ENCODE data around the gene RNF215.

Gene RNF215

GRCh38 chr22:30432096-30432495, 44.9 kb upstream of the RNF215 start:
- H3K4me3 ChIP-seq (ENCODE audit: low read depth, low read length), result no peak overlapping the region
- TF ChIP-seq, protein P1, sequence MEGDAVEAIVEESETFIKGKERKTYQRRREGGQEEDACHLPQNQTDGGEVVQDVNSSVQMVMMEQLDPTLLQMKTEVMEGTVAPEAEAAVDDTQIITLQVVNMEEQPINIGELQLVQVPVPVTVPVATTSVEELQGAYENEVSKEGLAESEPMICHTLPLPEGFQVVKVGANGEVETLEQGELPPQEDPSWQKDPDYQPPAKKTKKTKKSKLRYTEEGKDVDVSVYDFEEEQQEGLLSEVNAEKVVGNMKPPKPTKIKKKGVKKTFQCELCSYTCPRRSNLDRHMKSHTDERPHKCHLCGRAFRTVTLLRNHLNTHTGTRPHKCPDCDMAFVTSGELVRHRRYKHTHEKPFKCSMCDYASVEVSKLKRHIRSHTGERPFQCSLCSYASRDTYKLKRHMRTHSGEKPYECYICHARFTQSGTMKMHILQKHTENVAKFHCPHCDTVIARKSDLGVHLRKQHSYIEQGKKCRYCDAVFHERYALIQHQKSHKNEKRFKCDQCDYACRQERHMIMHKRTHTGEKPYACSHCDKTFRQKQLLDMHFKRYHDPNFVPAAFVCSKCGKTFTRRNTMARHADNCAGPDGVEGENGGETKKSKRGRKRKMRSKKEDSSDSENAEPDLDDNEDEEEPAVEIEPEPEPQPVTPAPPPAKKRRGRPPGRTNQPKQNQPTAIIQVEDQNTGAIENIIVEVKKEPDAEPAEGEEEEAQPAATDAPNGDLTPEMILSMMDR (IDR thresholded peaks at IDR 0.05; ENCODE audit: low read depth, low read length), result no peak

DNA sequence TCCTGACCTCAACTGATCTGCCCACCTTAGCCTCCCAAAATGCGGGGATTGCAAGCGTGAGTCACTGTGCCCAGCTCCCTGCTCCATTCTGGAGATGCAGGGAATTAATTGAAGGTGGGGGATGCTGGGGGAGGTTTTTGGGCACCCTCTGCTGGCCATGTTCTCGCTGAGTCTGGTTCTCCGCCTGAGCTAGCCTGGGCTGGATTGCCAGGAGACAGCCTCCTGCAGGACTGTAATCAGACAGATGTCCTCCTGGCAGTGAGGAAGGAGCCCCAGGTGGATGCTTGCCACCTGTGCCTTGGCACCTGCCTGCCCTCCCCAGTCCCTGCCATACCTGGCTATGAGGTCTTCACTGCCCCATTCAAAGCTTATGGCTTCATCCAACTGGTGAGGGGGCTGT, 43.7 kb upstream of the RNF215 start:
- no peak overlapping the region for H3K4me3 ChIP-seq (ENCODE audit: low read depth, low read length)
- TF ChIP-seq, protein P1 (IDR thresholded peaks at IDR 0.05; ENCODE audit: low read depth, low read length), result no peak

DNA sequence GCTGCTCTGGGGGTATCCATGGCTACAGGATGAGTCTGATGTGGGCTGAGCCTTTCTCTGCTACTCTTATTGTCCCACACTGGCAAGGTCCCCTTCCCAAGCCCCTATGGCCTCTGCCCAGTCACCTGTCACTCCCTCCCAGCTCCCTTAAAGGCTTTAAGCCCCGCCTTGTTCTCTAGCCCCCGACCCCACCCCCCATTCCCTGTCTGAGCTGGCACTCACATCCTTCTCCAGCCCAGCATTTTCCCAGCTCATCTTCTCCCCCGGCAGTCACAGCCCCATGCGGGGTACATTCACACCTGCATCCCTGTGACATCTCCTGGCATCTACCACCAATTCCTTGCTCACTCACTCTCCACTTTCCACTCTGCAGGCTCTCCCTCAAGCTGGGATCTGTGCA, 42.7 kb upstream of the RNF215 start:
- no peak overlapping the region for H3K4me3 ChIP-seq (ENCODE audit: low read depth, low read length)
- TF ChIP-seq, protein P1 (IDR thresholded peaks at IDR 0.05; ENCODE audit: low read depth, low read length), result no peak

DNA sequence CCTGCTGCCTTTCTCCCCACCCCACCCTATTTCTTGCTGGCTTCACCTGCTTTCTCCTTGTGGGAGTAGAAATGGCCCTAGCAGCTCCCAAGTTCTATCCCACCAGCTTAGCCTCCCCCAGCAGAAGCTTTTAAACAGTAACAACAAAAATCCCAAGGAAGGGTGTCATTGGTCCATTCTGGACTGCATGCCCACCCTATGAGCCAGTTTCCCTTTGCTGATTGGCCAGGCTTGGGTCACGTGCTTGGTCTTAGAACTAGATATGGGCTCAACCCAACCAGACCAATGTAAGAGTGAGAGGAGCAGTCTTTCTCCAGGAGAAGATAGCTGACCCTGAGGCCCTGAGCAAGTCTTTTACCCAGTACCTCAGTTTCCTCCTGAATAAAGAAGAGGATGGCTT, 40.7 kb upstream of the RNF215 start:
- TF ChIP-seq, protein P1 (IDR thresholded peaks at IDR 0.05; ENCODE audit: low read depth, low read length), result no peak

GRCh38 chr22:30426388-30427353, 39.5 kb upstream of the RNF215 start:
- TF ChIP-seq, protein P1 (IDR thresholded peaks at IDR 0.05; ENCODE audit: low read depth, low read length), result peak; percentile 57

More for the DNA sequence above, 40.7 kb upstream of the RNF215 start:
- no peak overlapping the region for H3K4me3 ChIP-seq (ENCODE audit: low read depth, low read length)

DNA sequence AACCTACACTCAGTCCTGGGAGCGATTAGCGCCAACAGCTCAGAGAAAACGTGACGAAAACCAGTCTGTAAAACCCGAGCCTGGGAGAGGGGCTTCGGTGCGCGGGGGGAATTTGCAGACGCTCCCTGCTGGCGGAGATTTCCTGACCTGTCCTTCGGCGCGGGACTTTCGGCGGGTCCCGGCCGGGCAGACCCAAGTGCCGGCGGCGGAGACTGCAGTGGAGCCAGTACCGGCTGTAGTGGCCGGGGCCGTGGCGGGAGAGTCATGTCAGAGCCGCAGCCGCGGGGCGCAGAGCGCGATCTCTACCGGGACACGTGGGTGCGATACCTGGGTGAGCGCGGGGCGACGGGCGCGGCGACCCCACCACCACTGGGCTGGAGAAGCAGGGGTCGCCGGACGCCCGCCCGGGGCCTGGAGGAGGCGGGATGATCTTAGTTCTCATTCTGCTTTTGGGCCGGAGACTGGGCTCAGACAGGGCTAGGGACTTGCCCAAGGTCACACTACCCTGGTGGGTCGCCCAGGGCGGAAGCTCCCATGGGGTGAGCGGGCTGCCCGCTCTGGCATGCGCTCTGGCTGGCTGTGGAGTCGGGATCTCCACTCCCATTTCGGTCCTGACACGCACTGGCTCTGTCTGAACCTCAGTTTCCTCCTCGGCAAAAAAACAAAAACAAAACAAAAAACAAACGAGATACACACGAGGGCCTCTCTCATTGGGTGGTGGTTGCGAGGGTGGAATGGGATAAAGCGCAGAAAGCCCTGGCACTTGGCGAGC, 38.6 kb upstream of the RNF215 start, which contains the start of gene MTFP1:
Gene MTFP1 (plus strand): TSS at position 153 of the 772 bp plus-strand sequence. CDS start 112 bp downstream, at position 265.
- H3K4me3 ChIP-seq (ENCODE audit: low read depth, low read length), result peak within 1 kb of the TSS; percentile 77
- TF ChIP-seq, protein P1 (IDR thresholded peaks at IDR 0.05; ENCODE audit: low read depth, low read length), result no peak

More at GRCh38 chr22:30426388-30427353, 39.5 kb upstream of the RNF215 start:
- H3K4me3 ChIP-seq (ENCODE audit: low read depth, low read length), result peak overlapping the region; percentile 77
